SK-N-SH (cell line): ENCODE measurements around the gene STK40. TPM values are rescaled to one million over a fixed set of nuclear protein-coding genes. Genes with fewer than 3 reads are reported as not detected.
A peak's percentile ranks its signal among the peaks of the same experiment; 100 is the strongest.

Source experiments
- CTCF ChIA-PET: fragments of 300-600, 350-600 bp; formaldehyde crosslinking; extraction: SDS; loops from one replicate; lab custom pipeline; 2021; lab: Yijun Ruan, JAX
- POLR2A ChIA-PET: fragments of 350-600 bp; sonication (Branson Sonifier 250); formaldehyde crosslinking; extraction: SDS; loops from one replicate; lab custom pipeline; 2020; ENCODE audit warnings: antibody characterized with exemption, inconsistent platforms; lab: Yijun Ruan, JAX
- DNase-seq: peaks from one replicate; pipeline ENCODE4 v3.0.0; 2012
- H2AFZ ChIP-seq: fragments of 200-600 bp; sonication (generic); 2 replicates; pipeline ENCODE4 v1.8.1; 2016; ENCODE audit warnings: antibody characterized with exemption, mild to moderate bottlenecking, low read depth
- H3F3A ChIP-seq: fragments of 200-600 bp; sonication (generic); replicated peaks from 2 replicates; pipeline ENCODE3; 2016; ENCODE audit warnings: antibody characterized with exemption, mild to moderate bottlenecking; ENCODE audit not compliant: insufficient read depth
- H3K27ac ChIP-seq, 2 experiments: fragments of 200-500 bp in 1 of 2; fragments of 200-600 bp in 1 of 2; sonication (Bioruptor generic) in 1 of 2; sonication (generic), shearing (Covaris generic) in 1 of 2; 2 replicates each; pipeline versions ENCODE4 v1.5.1 to v1.6.1; 2014 to 2016; ENCODE audit warnings: low read depth in 2 of 2, inconsistent platforms in 1 of 2, low read length in 1 of 2, mild to moderate bottlenecking in 1 of 2, mixed read lengths in 1 of 2
- H3K27me3 ChIP-seq: fragments of 200-600 bp; sonication (generic), shearing (Covaris generic); 2 replicates; pipeline ENCODE4 v1.6.1; 2016; ENCODE audit warnings: mixed run types; ENCODE audit not compliant: insufficient read depth
- H3K36me3 ChIP-seq, 2 experiments: fragments of 200-500 bp in 1 of 2; fragments of 200-600 bp in 1 of 2; sonication (Bioruptor generic) in 1 of 2; sonication (generic) in 1 of 2; replicated peaks in 1 of 2; 2 replicates each; pipeline versions ENCODE3 to v1.5.1; 2014 to 2016; ENCODE audit warnings: low read length in 1 of 2, mild to moderate bottlenecking in 1 of 2; ENCODE audit not compliant: insufficient read depth in 2 of 2, control insufficient read depth in 1 of 2
- H3K4me1 ChIP-seq, 2 experiments: fragments of 200-500 bp in 1 of 2; fragments of 200-600 bp in 1 of 2; sonication (Bioruptor generic) in 1 of 2; sonication (generic), shearing (Covaris generic) in 1 of 2; 2 replicates each; pipeline versions ENCODE4 v1.5.1 to v1.6.1; 2014 to 2016; ENCODE audit warnings: low read depth in 1 of 2, low read length in 1 of 2, mixed run types in 1 of 2; ENCODE audit not compliant: insufficient read depth in 2 of 2, control insufficient read depth in 1 of 2
- H3K4me2 ChIP-seq: fragments of 200-600 bp; sonication (generic), shearing (Covaris generic); 2 replicates; pipeline ENCODE4 v1.6.1; 2017; ENCODE audit warnings: mixed run types
- H3K4me3 ChIP-seq, 2 experiments: fragments of 200-500 bp in 1 of 2; fragments of 200-600 bp in 1 of 2; sonication (Bioruptor generic) in 1 of 2; sonication (generic), shearing (Covaris generic) in 1 of 2; 2 replicates each; pipeline versions ENCODE4 v1.5.1 to v1.8.1; 2014 to 2016; ENCODE audit warnings: low read depth in 2 of 2, inconsistent platforms in 1 of 2, low read length in 1 of 2, mild to moderate bottlenecking in 1 of 2, mixed read lengths in 1 of 2, moderate library complexity in 1 of 2
- H3K79me2 ChIP-seq: fragments of 200-600 bp; sonication (generic); 2 replicates; pipeline ENCODE4 v1.8.1; 2017; ENCODE audit warnings: mild to moderate bottlenecking; ENCODE audit not compliant: insufficient read depth
- H3K9ac ChIP-seq: fragments of 200-600 bp; sonication (generic); 2 replicates; pipeline ENCODE4 v1.6.1; 2017; ENCODE audit warnings: mixed run types
- H3K9me2 ChIP-seq: fragments of 200-600 bp; sonication (generic); 2 replicates; pipeline ENCODE4 v1.6.1; 2017; ENCODE audit warnings: mixed run types
- H3K9me3 ChIP-seq: fragments of 200-600 bp; sonication (generic); 2 replicates; pipeline ENCODE4 v1.6.1; 2017; ENCODE audit warnings: mixed run types, mild to moderate bottlenecking, moderate library complexity
- H4K20me1 ChIP-seq: fragments of 200-600 bp; sonication (generic); 2 replicates; pipeline ENCODE4 v1.6.1; 2017; ENCODE audit warnings: mild to moderate bottlenecking, mixed run types; ENCODE audit not compliant: insufficient read depth
- ELF1 ChIP-seq: IDR thresholded peaks from 2 replicates; pipeline ENCODE4 v1.4.0; 2012
- EZH2phosphoT487 ChIP-seq: fragments of 200-600 bp; sonication (generic); IDR thresholded peaks from 2 replicates; pipeline ENCODE4 v1.6.1; 2017; ENCODE audit warnings: low read depth, mixed run types, mild to moderate bottlenecking, antibody characterized with exemption, moderate library complexity, borderline replicate concordance
- FOSL2 ChIP-seq: IDR thresholded peaks from 2 replicates; pipeline ENCODE4 v1.4.0; 2012; ENCODE audit warnings: low read depth, mild to moderate bottlenecking, moderate library complexity, borderline replicate concordance
- FOXM1 ChIP-seq: IDR thresholded peaks from 2 replicates; pipeline ENCODE4 v1.4.0; 2012; ENCODE audit warnings: low read depth, mild to moderate bottlenecking
- GABPA ChIP-seq: IDR thresholded peaks from 2 replicates; pipeline ENCODE4 v1.4.0; 2012; ENCODE audit warnings: low read depth, mild to moderate bottlenecking
- GATA2 ChIP-seq: sonication (generic); formaldehyde crosslinking; IDR thresholded peaks from 2 replicates; pipeline ENCODE4 v1.5.0; 2020; ENCODE audit warnings: mild to moderate bottlenecking, missing genetic modification reagents
- MEF2A ChIP-seq: IDR thresholded peaks from 2 replicates; pipeline ENCODE4 v1.4.0; 2012; ENCODE audit warnings: low read depth, borderline replicate concordance
- MXI1 ChIP-seq: IDR thresholded peaks from 2 replicates; pipeline ENCODE4 v1.6.1; 2012; ENCODE audit warnings: mild to moderate bottlenecking, low read depth, low read length, improper control_type of control experiment
- NFIC ChIP-seq: IDR thresholded peaks from 2 replicates; pipeline ENCODE4 v1.4.0; 2012; ENCODE audit warnings: borderline replicate concordance
- RCOR1 ChIP-seq: fragments of 150-350 bp; IDR thresholded peaks from 2 replicates; pipeline ENCODE4 v1.6.1; 2017; ENCODE audit warnings: antibody characterized with exemption, low read length
- RFX5 ChIP-seq: IDR thresholded peaks from 2 replicates; pipeline ENCODE4 v1.6.1; 2012; ENCODE audit warnings: mild to moderate bottlenecking, improper control_type of control experiment, low read length
- RXRA ChIP-seq: IDR thresholded peaks from 2 replicates; pipeline ENCODE4 v1.4.0; 2012; ENCODE audit warnings: low read depth, mild to moderate bottlenecking, borderline replicate concordance
- SMC3 ChIP-seq: IDR thresholded peaks from 2 replicates; pipeline ENCODE4 v1.6.1; 2012; ENCODE audit warnings: low read depth, low read length, improper control_type of control experiment
- TAF1 ChIP-seq: IDR thresholded peaks from 2 replicates; pipeline ENCODE4 v1.6.1; 2012; ENCODE audit warnings: low read depth, mild to moderate bottlenecking, low read length, moderate library complexity, borderline replicate concordance
- TCF12 ChIP-seq: IDR thresholded peaks from 2 replicates; pipeline ENCODE4 v1.4.0; 2012
- YY1 ChIP-seq: IDR thresholded peaks from 2 replicates; pipeline ENCODE4 v1.4.0; 2012; ENCODE audit warnings: low read depth, mild to moderate bottlenecking
- WGBS: methylation state at CpG from one replicate; pipeline ENCODE4 v1.1.6; 2017; ENCODE audit warnings: low lambda C conversion rate; 5-methylcytosine and 5-hydroxymethylcytosine counted together
- polyA plus RNA-seq, 3 experiments: library from polyadenylated mRNA; depleted of rRNA; stranded (reverse); fragments of >200 nt; gene quantifications; 2 replicates each; pipeline ENCODE4 v1.2.3, GENCODE V29; 2012
- TF ChIP-seq, protein P1 (sequence below): IDR thresholded peaks from 2 replicates; pipeline ENCODE4; 2012
- TF ChIP-seq, protein P2 (sequence below): fragments of 200-600 bp; sonication (generic); IDR thresholded peaks from 2 replicates; pipeline ENCODE4 v1.6.1; 2017; ENCODE audit warnings: antibody characterized with exemption, mild to moderate bottlenecking, moderate library complexity
- TF ChIP-seq, protein P3 (sequence below): IDR thresholded peaks from 2 replicates; pipeline ENCODE4 v1.4.0; 2012; ENCODE audit warnings: low read depth

Gene STK40
- polyA plus RNA-seq, 1 of the 3 experiments (the other 2 are of a cell fraction), result 43.3 TPM

GRCh38 chr1:36304970-36305914 lies 80.5 kb downstream of the STK40 start:
- Histone ChIP-seq H3K4me3 (no peak overlapping the region), H3F3A (peaks cover 39% of the 10 kb centered on the region), H3K27me3 (no peaks in the 10 kb centered on the region), H3K4me1 (peaks cover 4 to 14% of the 10 kb centered on the region in 2 experiments; a peak in 3 of 4 replicates), H3K4me2 (no peak overlapping the region), H4K20me1 (peaks cover 6% of the 10 kb centered on the region), H3K79me2 (peaks cover 26% of the 10 kb centered on the region; the same call in 1 of the 2 replicates), H3K9me2 (no peaks in the 10 kb centered on the region), H3K27ac (peak overlapping the region in 1 of 2 experiments; percentile 17; a peak in 1 of 4 replicates), H3K36me3 (peaks cover 45 to 63% of the 10 kb centered on the region in 2 experiments), H3K9ac (no peak overlapping the region), H2AFZ (no peak overlapping the region), H3K9me3 (no peaks in the 10 kb centered on the region)
- CTCF ChIA-PET, result interaction anchor here (1.0 to 3.1 kb wide), 6 partner anchors 10 to 156 kb away, joined by 3 to 11 read pairs (median 6); partner anchors contain the start of gene TRAPPC3
- POLR2A ChIA-PET, result interaction anchor here (2.0 kb wide), 1 partner anchor 14 kb away, joined by 6 read pairs; no protein-coding TSS in a partner anchor
- 82% methylated on average over 8 of the region's 10 CpGs for WGBS
- DNase-seq, result no peak
- TF ChIP-seq YY1, result no peak
- TF ChIP-seq FOSL2, result no peak
- TF ChIP-seq ELF1, result no peak
- no peak for TF ChIP-seq TAF1
- no peak for TF ChIP-seq RXRA
- TF ChIP-seq MXI1, result no peak
- TF ChIP-seq, protein P1, sequence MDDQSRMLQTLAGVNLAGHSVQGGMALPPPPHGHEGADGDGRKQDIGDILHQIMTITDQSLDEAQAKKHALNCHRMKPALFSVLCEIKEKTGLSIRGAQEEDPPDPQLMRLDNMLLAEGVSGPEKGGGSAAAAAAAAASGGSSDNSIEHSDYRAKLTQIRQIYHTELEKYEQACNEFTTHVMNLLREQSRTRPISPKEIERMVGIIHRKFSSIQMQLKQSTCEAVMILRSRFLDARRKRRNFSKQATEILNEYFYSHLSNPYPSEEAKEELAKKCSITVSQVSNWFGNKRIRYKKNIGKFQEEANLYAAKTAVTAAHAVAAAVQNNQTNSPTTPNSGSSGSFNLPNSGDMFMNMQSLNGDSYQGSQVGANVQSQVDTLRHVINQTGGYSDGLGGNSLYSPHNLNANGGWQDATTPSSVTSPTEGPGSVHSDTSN, result no peak
- TF ChIP-seq, protein P2, sequence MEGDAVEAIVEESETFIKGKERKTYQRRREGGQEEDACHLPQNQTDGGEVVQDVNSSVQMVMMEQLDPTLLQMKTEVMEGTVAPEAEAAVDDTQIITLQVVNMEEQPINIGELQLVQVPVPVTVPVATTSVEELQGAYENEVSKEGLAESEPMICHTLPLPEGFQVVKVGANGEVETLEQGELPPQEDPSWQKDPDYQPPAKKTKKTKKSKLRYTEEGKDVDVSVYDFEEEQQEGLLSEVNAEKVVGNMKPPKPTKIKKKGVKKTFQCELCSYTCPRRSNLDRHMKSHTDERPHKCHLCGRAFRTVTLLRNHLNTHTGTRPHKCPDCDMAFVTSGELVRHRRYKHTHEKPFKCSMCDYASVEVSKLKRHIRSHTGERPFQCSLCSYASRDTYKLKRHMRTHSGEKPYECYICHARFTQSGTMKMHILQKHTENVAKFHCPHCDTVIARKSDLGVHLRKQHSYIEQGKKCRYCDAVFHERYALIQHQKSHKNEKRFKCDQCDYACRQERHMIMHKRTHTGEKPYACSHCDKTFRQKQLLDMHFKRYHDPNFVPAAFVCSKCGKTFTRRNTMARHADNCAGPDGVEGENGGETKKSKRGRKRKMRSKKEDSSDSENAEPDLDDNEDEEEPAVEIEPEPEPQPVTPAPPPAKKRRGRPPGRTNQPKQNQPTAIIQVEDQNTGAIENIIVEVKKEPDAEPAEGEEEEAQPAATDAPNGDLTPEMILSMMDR, result no peak
- no peak for TF ChIP-seq RFX5

GRCh38 chr1:36304521-36304920 lies 81.2 kb downstream of the STK40 start:
- Histone ChIP-seq H3K9me3 (no peaks in the 10 kb centered on the region), H3K79me2 (peaks cover 28% of the 10 kb centered on the region; the same call in 1 of the 2 replicates), H2AFZ (no peak overlapping the region), H3K4me1 (peaks cover 10 to 14% of the 10 kb centered on the region in 2 experiments; a peak in 3 of 4 replicates), H3K27ac (no peak overlapping the region; a peak in 1 of 4 replicates), H3F3A (peaks cover 45% of the 10 kb centered on the region), H4K20me1 (peaks cover 12% of the 10 kb centered on the region), H3K4me3 (no peak overlapping the region), H3K36me3 (peaks cover 46 to 57% of the 10 kb centered on the region in 2 experiments), H3K27me3 (no peaks in the 10 kb centered on the region), H3K9me2 (no peaks in the 10 kb centered on the region), H3K9ac (no peak overlapping the region), H3K4me2 (no peak overlapping the region)
- 90% methylated on average over 7 of the region's 7 CpGs for WGBS
- no peak for DNase-seq
- ChIA-PET CTCF (interaction anchor here (2.1 to 3.1 kb wide), 2 partner anchors 64 to 155 kb away, joined by 7 to 11 read pairs; partner anchors contain the start of gene TRAPPC3), POLR2A (no interaction called here)
- TF ChIP-seq MEF2A (no peak), GATA2 (no peak), GABPA (no peak), FOSL2 (no peak), NFIC (no peak), SMC3 (no peak), RCOR1 (no peak), FOXM1 (no peak), TAF1 (no peak), ELF1 (no peak), TCF12 (no peak), EZH2phosphoT487 (no peak), MXI1 (no peak)
- TF ChIP-seq, protein P3, sequence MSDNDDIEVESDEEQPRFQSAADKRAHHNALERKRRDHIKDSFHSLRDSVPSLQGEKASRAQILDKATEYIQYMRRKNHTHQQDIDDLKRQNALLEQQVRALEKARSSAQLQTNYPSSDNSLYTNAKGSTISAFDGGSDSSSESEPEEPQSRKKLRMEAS, result no peak
- TF ChIP-seq, protein P1, result no peak
- TF ChIP-seq, protein P2, result no peak
